Epidermal melanocyte (primary cell): ENCODE measurements around the gene TAOK1.
A peak's percentile ranks its signal among the peaks of the same experiment; 100 is the strongest.

ENCODE experiments used
- DNase-seq: peaks from one replicate; pipeline ENCODE4 v3.0.0; 2011; ENCODE audit warnings: low spot score; ENCODE audit not compliant: insufficient read length

Gene TAOK1

DNA sequence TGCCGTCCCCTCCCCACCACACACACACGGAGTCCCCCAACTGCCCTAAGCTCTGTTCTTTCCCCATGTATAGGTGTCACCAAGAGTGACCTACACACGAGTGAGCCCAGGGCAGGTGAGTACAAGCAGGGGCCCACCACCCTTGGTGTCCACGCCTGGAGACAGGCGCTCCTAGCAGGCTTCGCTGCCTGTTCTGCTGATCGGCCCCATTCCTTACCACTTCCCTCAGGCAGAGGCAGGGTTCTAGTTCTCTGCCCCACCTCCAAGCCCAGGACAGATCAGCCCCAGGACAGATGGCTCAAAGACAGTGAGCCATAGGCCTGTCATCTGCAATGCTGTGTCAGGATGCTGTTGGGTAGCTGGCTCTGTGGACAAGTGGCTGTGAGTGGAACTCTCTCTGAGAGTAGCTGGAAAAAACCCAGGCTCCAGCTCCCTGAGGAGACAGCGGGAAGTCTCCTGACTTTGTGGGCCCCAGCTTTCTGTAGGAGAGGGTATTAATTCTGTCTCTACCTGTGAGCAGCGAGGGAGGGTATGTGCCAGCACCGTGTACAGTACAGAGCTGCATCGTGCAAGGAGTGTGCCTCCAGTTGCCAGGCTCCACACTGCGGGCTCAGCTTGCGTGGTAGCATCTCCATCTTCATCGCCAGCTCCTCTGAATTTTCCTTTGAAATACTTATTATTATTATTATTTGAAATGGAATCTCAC, 179.2 kb downstream of the TAOK1 start:
- DNase-seq: no peak

DNA sequence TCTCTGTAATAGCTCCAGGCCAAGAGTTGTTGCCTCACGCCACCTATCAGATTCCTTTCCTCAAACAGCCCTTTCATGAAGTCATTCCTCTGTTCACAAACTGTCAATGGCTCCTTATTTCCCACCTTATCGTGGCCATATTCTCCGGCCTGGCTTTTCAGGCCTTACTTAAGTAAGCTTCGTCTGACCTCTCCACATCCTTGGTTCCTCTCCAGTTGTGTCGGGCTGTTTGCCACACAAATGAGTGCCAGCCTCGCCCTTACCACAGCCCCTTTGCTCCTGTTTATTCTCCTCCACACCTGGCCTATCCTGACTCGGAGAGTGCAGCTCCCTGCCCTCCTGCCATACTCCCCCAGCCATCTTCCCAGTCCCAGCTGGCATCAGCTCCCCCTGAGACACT, 180.4 kb downstream of the TAOK1 start:
- DNase-seq: no peak

DNA sequence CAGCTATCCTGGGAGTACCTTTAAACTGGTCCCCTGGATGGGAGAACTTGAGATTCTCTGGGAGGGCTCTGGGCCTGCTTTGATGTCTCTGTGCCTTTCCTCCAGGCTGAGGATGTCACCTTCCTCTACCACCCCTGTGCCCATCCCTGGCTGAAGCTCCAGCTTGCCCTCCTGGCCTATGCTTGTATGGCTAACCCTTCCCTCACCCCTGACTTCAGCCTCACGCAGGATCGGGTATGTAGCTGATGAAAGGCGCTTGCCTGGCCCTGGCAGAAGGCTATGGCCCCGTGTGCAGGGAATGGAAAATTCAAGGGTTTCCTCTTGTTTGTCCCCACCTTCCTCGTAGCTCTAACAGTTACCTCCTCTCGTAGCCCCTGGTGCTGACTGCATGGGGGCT, 181.3 kb downstream of the TAOK1 start:
- DNase-seq: no peak

DNA sequence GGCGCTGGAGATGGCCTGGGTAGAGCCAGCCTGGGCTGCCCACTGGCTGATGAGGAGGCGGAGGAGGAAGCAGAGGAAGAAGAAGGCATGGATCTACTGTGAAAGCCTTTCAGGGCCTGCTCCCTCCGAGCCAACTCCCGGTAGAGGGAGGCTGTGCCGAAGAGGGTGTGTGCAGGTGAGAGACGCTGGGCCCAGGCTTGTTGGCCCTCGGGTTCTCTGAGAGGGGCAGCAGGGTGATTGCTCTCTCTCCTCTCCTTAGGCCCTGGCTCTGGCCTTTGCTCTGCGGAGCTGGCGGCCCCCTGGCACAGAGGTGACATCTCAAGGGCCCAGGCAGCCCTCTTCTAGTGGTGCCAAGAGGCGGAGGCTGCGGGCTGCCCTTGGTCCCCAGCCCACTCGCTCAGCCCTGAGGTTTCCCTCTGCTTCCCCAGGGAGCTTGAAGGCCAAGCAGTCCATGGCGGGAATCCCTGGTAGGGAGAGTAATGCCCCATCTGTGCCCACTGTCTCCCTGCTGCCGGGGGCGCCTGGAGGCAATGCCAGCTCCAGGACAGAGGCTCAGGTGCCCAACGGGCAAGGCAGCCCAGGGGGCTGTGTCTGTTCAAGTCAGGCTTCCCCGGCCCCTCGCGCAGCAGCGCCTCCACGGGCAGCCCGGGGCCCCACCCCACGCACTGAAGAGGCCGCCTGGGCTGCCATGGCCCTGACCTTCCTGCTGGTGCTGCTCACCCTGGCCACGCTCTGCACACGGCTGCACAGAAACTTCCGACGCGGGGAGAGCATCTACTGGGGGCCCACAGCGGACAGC, 181.9 kb downstream of the TAOK1 start:
- DNase-seq: no peak

DNA sequence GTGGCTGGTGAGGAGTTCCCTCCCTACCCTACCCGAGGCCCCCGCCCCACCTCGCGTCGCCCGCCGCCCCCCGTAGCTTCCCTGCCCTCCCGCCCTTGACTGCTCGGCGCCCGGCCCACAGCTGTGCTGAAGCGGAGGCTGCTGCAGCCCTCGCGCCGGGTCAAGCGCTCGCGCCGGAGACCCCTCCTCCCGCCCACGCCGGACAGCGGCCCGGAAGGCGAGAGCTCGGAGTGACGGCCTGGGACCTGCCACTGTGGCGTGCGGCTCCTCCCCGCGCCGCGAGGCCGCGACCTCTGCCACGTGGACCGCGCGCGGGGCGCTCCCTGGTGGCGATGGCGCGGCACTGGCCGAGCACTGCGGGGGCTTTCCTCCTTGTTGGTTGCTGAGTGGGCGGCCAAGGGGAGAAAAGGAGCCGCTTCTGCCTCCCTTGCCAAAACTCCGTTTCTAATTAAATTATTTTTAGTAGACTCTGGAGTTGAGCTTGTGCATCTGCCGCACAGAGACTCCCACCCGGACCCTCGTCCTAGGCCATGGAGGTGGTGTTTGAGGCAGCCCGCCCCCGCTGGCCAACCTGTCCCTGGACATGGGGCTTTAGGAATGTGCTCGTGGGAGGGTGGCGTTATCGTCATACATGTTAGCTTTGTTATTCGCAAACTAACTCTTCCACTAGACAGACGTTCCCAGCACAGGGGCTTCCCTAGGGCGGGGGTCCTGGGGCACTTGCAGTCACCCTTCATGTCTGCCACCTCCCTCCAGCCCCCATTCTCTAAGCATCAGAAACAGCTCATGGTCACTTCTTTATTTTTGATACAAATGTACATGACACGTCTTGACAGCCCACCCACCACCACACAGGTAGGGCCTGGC, 182.8 kb downstream of the TAOK1 start:
- DNase-seq: no peak

DNA sequence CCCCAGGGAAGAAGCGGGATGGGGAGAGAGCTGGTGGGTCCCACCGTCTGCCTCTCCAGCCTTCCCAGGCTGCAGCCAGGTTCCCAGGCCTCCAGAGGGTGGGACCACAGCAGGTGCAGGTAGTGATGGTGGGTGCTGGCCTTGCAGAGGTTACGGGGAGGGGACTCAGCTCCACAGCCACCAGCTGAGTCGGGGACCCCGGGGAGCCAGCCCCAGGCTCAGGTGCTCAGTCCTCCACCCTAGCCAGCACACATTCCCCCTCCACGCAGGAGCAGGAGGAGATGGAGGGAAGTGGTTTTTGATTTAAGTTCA, 183.4 kb downstream of the TAOK1 start:
- DNase-seq: no peak

DNA sequence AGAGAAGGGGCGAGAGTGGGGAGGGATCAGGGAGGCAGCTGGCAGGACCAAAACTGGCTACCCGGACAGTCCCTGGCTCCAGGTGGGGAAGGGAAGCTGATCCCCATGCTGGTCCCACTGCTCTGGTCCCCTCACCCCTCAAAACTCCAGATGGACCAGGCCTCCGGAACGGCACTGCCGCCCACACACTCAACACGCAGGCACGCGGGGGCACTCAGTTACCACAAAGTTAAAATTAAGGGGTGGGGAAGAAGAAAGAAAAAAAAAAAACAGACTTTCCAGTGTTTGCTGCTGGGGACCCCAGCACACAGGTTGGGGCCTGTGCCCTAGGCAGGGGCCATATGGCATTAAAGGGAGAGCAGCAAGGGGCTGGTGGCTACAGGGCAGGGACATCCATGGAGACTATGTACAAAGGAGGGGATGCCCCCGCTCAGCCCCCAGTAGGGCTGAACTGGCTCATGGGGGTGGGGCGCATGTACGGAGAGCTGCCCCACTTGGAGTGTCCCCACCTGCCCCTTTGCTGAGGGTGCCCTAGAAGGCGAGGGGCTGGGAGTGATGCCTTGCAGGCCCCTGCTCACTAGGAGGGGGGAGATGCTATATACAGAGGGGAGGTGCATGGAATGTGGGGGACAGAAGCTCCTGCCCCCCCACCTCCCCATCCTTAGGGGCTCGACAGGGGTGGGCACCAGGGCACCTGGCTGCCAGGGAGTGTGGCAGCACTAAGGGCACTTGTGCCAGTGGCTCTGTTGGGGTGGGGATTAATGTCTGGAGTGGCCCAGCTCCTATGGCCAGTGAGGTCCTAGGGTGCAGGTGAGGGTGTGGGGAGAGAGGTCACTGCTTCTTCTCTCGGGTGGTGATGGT, 183.9 kb downstream of the TAOK1 start:
- DNase-seq: no peak

DNA sequence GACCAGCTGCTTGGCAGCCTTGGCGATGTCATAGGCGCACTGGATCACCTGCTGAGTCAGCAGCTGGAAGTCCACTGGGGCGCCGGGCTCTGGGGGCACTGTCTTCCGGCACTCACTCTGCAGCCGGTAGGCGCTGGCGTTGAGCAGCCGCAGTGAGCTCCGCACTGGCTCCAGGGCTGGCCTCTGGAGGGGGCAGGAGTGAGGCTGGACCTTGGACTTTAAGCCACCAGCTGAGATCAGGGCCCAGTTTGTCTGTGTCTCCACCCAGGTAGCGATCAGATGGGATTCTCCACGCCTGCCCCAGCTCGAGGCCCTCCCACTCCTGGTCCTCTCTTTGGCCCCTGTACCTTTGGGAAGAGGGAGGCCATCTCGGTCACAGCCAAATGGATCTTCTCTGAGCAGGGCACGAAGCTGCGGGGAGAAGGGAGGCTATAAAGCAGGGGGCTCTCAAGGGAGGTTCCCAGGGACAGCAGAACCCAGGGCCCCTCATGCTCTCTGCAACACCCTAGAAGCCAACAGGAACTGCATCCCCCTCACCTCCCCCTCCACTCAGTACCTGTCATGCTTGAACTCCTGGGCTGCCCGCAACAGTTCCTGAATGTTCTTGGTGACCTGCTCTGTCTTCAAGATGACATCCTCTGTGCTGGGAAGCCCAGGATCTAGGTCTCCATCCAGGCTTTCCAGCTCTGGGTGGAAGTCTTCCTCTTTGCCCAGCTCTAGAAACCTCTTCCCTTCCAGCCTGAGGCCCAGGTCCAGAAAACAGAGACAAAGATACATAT, 184.8 kb downstream of the TAOK1 start:
- no peak for DNase-seq

DNA sequence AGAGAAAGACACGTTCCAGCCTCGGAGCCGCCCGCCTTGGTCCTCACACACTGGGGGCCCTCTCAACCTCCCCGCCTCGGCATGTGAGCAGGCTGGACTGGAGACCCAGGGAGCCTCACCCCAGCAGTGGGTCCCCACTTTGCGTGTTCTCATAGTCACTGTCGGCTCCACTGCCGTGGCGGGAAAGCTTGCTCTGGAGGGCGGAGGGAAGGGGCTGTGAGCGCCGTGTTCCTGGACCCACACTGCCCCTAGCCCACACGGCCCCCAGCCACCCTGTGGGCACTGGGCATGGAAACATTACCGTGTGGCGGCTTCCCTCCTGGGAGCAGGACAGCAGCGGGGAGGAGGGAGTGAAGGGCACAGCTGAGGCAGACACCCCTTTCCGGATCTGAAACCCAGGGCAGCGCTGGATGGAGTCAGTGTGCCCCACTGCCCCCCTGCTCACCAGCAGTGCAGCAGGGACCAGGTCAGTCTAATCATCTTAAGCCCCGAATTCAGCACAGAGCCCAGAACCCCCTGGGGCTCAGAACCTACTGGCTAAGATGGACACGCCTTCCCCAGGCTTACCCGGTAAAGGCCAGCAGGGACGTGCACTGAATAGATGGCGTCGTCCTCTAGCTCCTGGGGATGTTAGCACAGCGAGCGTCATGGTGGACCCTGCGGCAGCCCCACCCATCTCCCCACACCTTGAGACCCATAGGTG, 185.5 kb downstream of the TAOK1 start:
- no peak for DNase-seq

DNA sequence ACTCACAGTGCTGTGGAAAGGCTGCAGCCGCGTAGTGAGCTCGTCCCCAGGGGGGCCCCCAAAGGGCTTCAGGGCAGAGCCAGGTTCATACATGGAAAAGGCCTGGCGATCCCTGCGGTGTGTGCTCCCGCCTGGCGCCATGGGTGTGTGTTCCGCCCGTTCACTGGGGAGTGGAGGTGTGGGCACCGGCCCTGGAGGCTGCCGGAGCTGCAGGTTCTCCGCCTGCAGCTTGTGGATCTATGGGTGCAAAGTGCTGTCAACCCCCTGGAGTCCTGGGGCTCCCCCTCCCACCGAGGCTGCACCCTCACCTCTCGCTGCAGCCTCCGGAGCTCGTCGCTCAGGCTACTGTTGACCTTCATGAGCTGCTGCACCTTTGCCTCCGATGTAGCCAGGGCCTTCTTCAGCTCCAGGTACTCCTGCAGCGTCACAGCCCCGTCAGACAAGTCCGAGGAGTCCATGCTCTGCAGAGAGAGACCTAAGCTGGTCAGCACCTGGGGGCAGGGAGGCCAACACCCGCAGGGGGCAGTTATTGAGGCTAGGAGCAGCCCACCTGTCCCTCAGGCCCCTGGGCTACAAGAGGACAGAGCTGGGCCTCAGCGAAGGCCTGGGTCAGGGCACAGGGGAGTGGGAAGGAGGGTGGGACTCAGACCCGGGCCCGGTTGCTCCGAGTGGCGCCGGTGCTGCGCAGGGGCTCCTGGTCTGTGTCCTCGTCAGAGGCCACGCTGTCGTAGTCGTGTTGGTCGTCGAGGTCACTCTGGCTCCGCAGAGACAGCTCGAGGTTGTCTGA, 186.2 kb downstream of the TAOK1 start:
- no peak for DNase-seq

DNA sequence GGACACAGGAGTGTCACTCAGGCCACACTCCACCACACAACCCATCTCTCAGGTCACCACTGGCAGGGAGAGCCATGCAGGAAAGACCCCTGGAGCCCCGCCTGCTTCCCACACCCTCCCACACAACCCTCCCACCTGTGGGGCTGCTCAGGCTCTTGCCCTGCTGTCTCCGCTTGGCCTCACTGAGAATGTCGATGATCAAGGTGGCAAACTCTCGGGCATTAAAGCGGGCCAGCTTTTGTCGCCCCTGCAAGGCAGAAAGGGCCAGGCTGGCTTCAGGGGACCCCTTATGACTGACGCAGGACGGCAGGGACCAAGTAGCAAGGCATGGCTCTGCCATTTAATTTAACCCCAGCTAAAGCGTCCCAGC, 186.8 kb downstream of the TAOK1 start:
- DNase-seq: no peak

DNA sequence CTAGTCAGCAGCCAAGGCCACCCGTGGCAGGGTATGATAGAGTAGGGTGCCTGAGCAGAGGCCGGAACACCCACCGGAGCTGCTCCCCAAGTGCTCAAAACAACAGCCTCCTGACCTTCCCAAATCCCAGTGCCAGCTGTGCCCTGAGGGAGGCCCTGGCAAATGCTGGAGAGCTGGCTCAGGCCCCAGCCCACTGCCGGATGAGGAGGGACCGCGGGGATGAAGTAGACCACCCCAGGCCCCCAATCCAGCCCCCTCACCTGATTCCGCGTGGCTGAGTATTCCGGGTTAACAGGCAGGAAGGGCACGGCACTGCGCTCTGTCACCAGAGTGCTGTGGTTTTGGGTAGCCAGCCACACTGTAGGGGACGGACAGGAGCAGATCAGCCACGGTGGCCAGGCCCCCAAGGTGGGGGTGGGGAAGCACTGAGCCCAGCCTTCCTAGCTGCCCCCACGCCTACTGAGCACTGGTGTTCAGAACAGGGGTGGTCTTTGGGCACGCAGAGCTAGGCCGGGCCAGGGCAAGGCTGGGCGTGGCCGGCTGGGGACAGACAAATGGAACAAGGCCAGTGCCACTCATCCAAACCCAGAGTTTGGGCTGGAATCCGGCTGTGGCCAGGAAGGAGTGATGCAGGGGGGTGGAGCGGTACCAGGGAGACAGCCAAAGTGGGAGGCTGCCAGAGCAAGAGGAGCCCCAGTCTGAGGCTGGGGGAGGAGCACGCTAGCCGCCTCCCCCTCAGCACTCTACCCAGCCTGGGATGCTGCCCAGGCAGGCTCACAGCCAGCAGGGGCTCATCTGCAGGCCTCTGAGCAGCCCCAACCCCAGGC, 187.4 kb downstream of the TAOK1 start:
- DNase-seq: no peak

DNA sequence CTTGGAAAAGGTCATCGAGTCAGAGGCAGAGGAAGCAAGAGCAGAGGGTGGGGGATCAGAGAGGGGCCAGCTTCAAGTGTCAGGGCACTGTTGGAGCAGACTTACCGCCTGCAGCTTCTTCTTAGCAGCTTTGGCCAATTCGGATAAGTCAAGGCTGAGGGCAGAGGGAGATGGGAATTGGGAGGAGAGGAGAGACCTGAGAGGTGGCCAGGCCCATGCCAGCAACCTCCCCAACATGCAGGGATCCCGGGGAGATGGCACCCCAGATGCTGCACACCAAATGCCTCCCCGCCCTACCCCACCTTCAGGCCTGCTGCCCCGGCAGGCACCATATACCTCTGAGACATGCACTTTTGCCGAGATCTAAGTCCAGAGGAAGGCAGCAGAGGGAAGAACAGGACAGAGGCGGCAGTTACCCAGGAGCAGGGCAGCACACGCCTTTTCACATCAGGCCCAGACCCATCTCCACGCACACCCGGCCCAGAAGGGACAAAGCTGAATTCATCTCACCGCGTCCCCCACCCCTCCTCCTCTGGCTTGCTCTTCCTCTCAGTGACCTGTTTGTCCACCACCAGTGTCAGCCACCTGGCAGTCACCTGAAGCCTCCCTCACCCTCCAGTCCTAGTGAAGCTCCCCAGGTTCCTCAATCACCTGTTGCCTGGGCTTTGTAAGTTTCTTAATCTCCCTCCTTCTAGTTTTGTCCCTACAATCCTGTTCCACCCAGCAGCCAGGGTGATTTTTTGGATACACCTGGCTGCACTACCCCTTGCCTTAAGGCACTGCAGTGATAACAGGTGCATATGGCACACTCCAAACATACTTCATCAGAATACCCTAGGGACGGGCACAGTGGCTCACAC, 188.7 kb downstream of the TAOK1 start:
- no peak for DNase-seq

DNA sequence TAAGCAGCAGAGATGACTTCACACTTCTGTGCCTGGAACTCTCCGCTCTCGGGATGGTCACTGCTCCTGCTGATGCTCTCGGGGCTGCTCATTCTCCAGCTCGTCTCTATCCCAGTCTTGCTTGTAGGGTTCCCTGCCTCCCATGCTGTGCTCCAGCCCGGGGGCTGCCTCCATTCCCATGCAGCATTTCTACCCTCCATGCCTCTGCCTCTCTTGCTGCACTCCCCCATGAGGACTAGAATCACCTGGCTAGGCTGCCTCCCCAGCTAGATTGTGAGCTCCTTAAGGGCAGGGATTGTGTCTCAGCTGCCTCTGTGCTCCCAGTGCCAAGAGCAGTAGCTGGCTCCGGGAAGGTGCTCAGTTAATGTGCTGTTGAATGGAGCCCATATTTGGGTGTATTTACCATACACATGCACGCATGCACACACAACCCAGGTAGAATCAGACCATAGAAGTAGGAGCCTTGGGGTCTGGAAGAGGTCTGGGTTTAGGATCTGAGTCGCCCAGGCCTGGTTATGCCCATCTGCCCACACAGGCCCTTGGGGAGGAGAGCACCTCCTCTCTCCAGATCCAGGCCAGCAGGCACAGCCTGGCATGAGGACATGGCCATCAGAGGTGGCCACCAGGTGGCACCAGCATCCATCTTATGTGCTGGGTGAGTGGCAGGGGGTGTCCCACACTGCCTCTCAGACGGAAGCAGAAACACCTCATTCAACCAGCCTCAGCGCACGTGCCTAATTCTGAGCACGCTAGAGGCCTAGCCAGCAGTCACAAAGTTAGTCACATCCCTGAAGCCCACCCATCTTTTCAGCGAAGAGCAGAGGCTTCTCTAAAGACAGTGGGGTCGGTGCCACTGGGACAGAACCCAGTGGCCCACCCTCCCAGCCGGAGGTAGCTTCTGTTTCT, 190.0 kb downstream of the TAOK1 start:
- peak; percentile 95 for DNase-seq

DNA sequence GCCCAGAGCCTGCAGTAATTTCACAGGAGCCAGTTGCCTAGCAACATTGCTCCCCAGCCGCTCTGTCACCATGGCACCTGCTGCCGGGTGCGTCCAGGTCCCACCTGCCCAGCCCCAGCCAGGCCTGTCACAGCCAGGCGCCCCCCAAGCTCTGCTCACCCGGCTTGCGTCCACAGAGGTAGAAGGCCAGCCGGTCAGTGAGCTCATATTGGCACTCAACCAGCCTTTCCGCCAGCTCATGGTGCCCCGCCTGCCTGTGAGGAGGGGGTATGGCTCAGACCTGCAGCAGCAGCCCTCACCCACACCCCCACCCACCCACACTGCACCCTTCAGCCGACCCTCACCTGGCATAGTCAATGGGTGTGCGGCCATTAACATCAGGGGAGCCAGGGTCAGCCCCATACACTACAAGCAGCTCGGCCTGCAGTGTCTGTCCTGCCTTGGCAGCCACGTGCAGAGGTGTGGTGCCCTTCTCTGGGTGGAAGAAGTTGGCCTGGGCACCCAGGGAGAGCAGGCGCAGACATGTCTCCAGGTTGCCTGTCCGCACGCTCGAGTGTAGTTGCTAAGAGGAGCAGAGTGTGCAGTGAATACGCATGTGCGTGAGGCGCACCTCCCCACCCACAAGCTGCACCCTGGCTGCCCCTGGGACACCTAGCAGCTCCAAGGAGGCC, 191.6 kb downstream of the TAOK1 start:
- DNase-seq: no peak
